ENCODE results near the gene TRIM37.
A peak's percentile ranks its signal among the peaks of the same experiment; 100 is the strongest.

The TRIM37 gene

GRCh38 chr17:59124665-59125064, 18.0 kb upstream of the TRIM37 start (continued):
- TF ChIP-seq MZF1 (tag by site-specific recombination; IDR thresholded peaks at IDR 0.05; ENCODE audit: borderline replicate concordance) (no peak), ZNF544 (tag by site-specific recombination; IDR thresholded peaks at IDR 0.05) (no peak)
- TF ChIP-seq, protein P1, sequence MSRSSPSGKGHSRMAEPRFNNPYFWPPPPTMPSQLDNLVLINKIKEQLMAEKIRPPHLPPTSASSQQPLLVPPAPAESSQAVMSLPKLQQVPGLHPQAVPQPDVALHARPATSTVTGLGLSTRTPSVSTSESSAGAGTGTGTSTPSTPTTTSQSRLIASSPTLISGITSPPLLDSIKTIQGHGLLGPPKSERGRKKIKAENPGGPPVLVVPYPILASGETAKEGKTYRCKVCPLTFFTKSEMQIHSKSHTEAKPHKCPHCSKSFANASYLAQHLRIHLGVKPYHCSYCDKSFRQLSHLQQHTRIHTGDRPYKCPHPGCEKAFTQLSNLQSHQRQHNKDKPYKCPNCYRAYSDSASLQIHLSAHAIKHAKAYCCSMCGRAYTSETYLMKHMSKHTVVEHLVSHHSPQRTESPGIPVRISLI (tag by site-specific recombination; IDR thresholded peaks at IDR 0.05): peak; percentile 81

- Histone ChIP-seq H3K9me3 (ENCODE audit: control insufficient read depth, insufficient read depth, low read depth, low read length) (no peaks in the 10 kb centered on the region), H3K27ac (ENCODE audit: extremely low read depth, low read depth, low read length) (no peak overlapping the region), H3K4me1 (ENCODE audit: control insufficient read depth, insufficient read depth, low read length) (no peaks in the 10 kb centered on the region), H3K36me3 (ENCODE audit: control insufficient read depth in 2 of 2, insufficient read depth in 1 of 2, low read length in 2 of 2) (peaks cover 50 to 82% of the 10 kb centered on the region in 2 experiments), H3K4me3 (ENCODE audit: low read depth, low read length) (no peak overlapping the region)
- ChIA-PET CTCF (no interaction called here), POLR2A (no interaction called here)
- TF ChIP-seq ZNF48 (tag by site-specific recombination; IDR thresholded peaks at IDR 0.05) (no peak), ZNF10 (tag by site-specific recombination; IDR thresholded peaks at IDR 0.05) (no peak), ZFHX2 (tag by site-specific recombination; conservative IDR thresholded peaks at IDR 0.05) (no peak), RBAK (tag by site-specific recombination; IDR thresholded peaks at IDR 0.05) (no peak), ZBTB20 (tag by site-specific recombination; IDR thresholded peaks at IDR 0.05) (no peak), ZNF16 (tag by site-specific recombination; IDR thresholded peaks at IDR 0.05; ENCODE audit: low read depth) (no peak), ZIC2 (tag by site-specific recombination; IDR thresholded peaks at IDR 0.05) (no peak), ZBTB49 (tag by site-specific recombination; IDR thresholded peaks at IDR 0.05; ENCODE audit: low read depth) (no peak), ZXDB (tag by site-specific recombination; IDR thresholded peaks at IDR 0.05) (no peak), KLF1 (tag by site-specific recombination; IDR thresholded peaks at IDR 0.05) (no peak), ZNF292 (tag by site-specific recombination; IDR thresholded peaks at IDR 0.05; ENCODE audit: borderline replicate concordance, low read depth) (no peak), ZNF416 (tag by site-specific recombination; IDR thresholded peaks at IDR 0.05) (no peak), ZNF211 (tag by site-specific recombination; IDR thresholded peaks at IDR 0.05; ENCODE audit: low read depth) (no peak), ZNF174 (tag by site-specific recombination; IDR thresholded peaks at IDR 0.05) (no peak), ZNF24 (tag by site-specific recombination; IDR thresholded peaks at IDR 0.05) (no peak), ZNF146 (tag by site-specific recombination; IDR thresholded peaks at IDR 0.05) (no peak), ZNF37A (tag by site-specific recombination; IDR thresholded peaks at IDR 0.05) (no peak), ZNF132 (tag by site-specific recombination; IDR thresholded peaks at IDR 0.05; ENCODE audit: borderline replicate concordance) (no peak)
- TF ChIP-seq, protein P2, sequence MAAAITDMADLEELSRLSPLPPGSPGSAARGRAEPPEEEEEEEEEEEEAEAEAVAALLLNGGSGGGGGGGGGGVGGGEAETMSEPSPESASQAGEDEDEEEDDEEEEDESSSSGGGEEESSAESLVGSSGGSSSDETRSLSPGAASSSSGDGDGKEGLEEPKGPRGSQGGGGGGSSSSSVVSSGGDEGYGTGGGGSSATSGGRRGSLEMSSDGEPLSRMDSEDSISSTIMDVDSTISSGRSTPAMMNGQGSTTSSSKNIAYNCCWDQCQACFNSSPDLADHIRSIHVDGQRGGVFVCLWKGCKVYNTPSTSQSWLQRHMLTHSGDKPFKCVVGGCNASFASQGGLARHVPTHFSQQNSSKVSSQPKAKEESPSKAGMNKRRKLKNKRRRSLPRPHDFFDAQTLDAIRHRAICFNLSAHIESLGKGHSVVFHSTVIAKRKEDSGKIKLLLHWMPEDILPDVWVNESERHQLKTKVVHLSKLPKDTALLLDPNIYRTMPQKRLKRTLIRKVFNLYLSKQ (tag by site-specific recombination; IDR thresholded peaks at IDR 0.05; ENCODE audit: borderline replicate concordance): no peak
These were observed 15.3 kb upstream of the TRIM37 start for GRCh38 chr17:59121901-59122480.
